Ovary (tissue), 3 donors: ENCODE measurements around the gene SHPK.

ENCODE experiments used
- CTCF ChIP-seq, 3 donors: fragments of 450-650 bp in 2 of 3; fragments of 200-600 bp in 1 of 3; IDR thresholded peaks; one replicate each; pipeline versions ENCODE4 v1.5.1 to v1.8.0; 2016 to 2022; ENCODE audit warnings: antibody characterized with exemption in 3 of 3, mild to moderate bottlenecking in 1 of 3
- EP300 ChIP-seq: sonication (generic); formaldehyde crosslinking; IDR thresholded peaks from one replicate; pipeline ENCODE4 v1.6.1; 2017; ENCODE audit warnings: antibody characterized with exemption
- POLR2A ChIP-seq: fragments of 450-650 bp; IDR thresholded peaks from one replicate; pipeline ENCODE4 v1.6.1; 2017; ENCODE audit warnings: antibody characterized with exemption, mild to moderate bottlenecking, moderate library complexity
- donor health status: DM: no; HTN: no; CAD: no.

GRCh38 chr17:3615160-3615870 lies 20.7 kb downstream of the SHPK start:
- TF ChIP-seq CTCF (IDR thresholded peaks at IDR 0.05) (no peak), POLR2A (no peak), EP300 (no peak)
